Ishikawa (cell line): ENCODE data around the gene BICC1.

Experiments
- CEBPB ChIP-seq: IDR thresholded peaks from 2 replicates; pipeline ENCODE4 v1.6.1; 2012
- CREB1 ChIP-seq: IDR thresholded peaks from 2 replicates; pipeline ENCODE4 v1.6.1; 2012; ENCODE audit warnings: low read depth
- EGR1 ChIP-seq: IDR thresholded peaks from 2 replicates; pipeline ENCODE4 v1.6.1; 2012
- EP300 ChIP-seq: IDR thresholded peaks from 2 replicates; pipeline ENCODE4 v1.6.1; 2012; ENCODE audit warnings: borderline replicate concordance
- FOXM1 ChIP-seq: IDR thresholded peaks from 2 replicates; pipeline ENCODE4 v1.6.1; 2012; ENCODE audit warnings: low read depth, borderline replicate concordance
- MAX ChIP-seq: IDR thresholded peaks from 2 replicates; pipeline ENCODE4 v1.6.1; 2012
- NFIC ChIP-seq: IDR thresholded peaks from 2 replicates; pipeline ENCODE4 v1.6.1; 2012
- RAD21 ChIP-seq: IDR thresholded peaks from 2 replicates; pipeline ENCODE4 v1.6.1; 2012; ENCODE audit warnings: low read depth
- REST ChIP-seq: IDR thresholded peaks from 2 replicates; pipeline ENCODE4 v1.6.1; 2012; ENCODE audit warnings: low read depth, mild to moderate bottlenecking
- TAF1 ChIP-seq: IDR thresholded peaks from 2 replicates; pipeline ENCODE4 v1.6.1; 2012; ENCODE audit warnings: low read depth, mild to moderate bottlenecking
- TEAD4 ChIP-seq: IDR thresholded peaks from 2 replicates; pipeline ENCODE4 v1.6.1; 2012
- USF1 ChIP-seq: IDR thresholded peaks from 2 replicates; pipeline ENCODE4 v1.6.1; 2012
- YY1 ChIP-seq: IDR thresholded peaks from 2 replicates; pipeline ENCODE4 v1.6.1; 2012; ENCODE audit warnings: low read depth
- ZBTB7A ChIP-seq: IDR thresholded peaks from 2 replicates; pipeline ENCODE4 v1.6.1; 2012; ENCODE audit warnings: low read depth

DNA sequence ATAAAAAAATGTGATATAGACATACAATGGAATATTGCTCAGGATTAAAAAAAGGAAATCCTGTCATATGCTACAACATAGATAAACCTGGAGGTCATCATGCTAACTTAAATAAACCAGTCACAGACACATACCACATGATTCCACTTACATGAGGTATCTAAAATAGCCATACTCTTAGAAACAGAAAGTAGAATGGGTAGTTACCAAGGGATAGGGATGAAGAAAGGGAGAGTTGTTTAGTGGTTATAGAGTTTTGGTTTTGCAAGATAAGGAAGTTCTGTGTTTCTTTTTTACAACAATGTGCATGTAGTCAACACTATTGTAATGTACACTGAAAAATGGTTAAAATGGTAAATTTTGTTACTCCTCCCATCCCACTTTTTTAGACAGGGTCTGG lies 30.5 kb downstream of the BICC1 start:
- TF ChIP-seq REST (no peak), EP300 (no peak), ZBTB7A (no peak), FOXM1 (no peak), TAF1 (no peak), MAX (no peak), USF1 (no peak), RAD21 (no peak), NFIC (no peak), CREB1 (no peak), YY1 (no peak), EGR1 (no peak), CEBPB (no peak), TEAD4 (no peak)
